Trophoblast cell (in vitro differentiated cells and primary cell): ENCODE data around the gene PPP1R27.

ENCODE experiments used
- DNase-seq, 2 donors: peaks; one replicate each; pipeline ENCODE4 v3.0.0-alpha.2; 2016
- H2AFZ ChIP-seq: 2 replicates; pipeline ENCODE4 v1.6.1; 2013; ENCODE audit warnings: low read length, moderate library complexity, mild to moderate bottlenecking; ENCODE audit not compliant: insufficient read depth, poor library complexity
- H2AK5ac ChIP-seq: 2 replicates; pipeline ENCODE4 v1.6.1; 2013; ENCODE audit warnings: mild to moderate bottlenecking, low read length
- H2BK120ac ChIP-seq: 2 replicates; pipeline ENCODE4 v1.6.1; 2013; ENCODE audit warnings: low read length, mild to moderate bottlenecking, moderate library complexity; ENCODE audit not compliant: insufficient read depth, poor library complexity
- H2BK12ac ChIP-seq: 2 replicates; pipeline ENCODE4 v1.6.1; 2013; ENCODE audit warnings: mild to moderate bottlenecking, low read length, moderate library complexity
- H2BK5ac ChIP-seq: 2 replicates; pipeline ENCODE4 v1.6.1; 2013; ENCODE audit warnings: low read length, low read depth, moderate library complexity, mild to moderate bottlenecking; ENCODE audit not compliant: poor library complexity
- H3K14ac ChIP-seq: 2 replicates; pipeline ENCODE4 v1.6.1; 2013; ENCODE audit warnings: mild to moderate bottlenecking, low read length
- H3K18ac ChIP-seq: 2 replicates; pipeline ENCODE4 v1.6.1; 2013; ENCODE audit warnings: mild to moderate bottlenecking, low read length
- H3K23ac ChIP-seq: 2 replicates; pipeline ENCODE4 v1.6.1; 2013; ENCODE audit warnings: low read length
- H3K27ac ChIP-seq: 2 replicates; pipeline ENCODE4 v1.5.1; 2013; ENCODE audit warnings: low read depth, mild to moderate bottlenecking, inconsistent platforms, low read length, moderate library complexity
- H3K27me3 ChIP-seq: 2 replicates; pipeline ENCODE4 v1.6.1; 2013; ENCODE audit warnings: inconsistent platforms, mild to moderate bottlenecking, low read length, moderate library complexity; ENCODE audit not compliant: insufficient read depth
- H3K36me3 ChIP-seq, 2 experiments: 1 replicate in 1 of 2; 2 replicates in 1 of 2; pipeline ENCODE4 v1.6.1; 2013; ENCODE audit warnings: low read length in 2 of 2, mild to moderate bottlenecking in 2 of 2, moderate library complexity in 1 of 2; ENCODE audit not compliant: insufficient read depth in 2 of 2, control insufficient read depth in 1 of 2
- H3K4ac ChIP-seq: 2 replicates; pipeline ENCODE4 v1.6.1; 2013; ENCODE audit warnings: low read depth, mild to moderate bottlenecking, low read length, moderate library complexity
- H3K4me1 ChIP-seq, 2 experiments: 1 replicate in 1 of 2; 2 replicates in 1 of 2; pipeline ENCODE4 v1.6.1; 2013; ENCODE audit warnings: low read length in 2 of 2, mild to moderate bottlenecking in 2 of 2, moderate library complexity in 1 of 2; ENCODE audit not compliant: insufficient read depth in 2 of 2, control insufficient read depth in 1 of 2
- H3K4me2 ChIP-seq: 2 replicates; pipeline ENCODE4 v1.6.1; 2013; ENCODE audit warnings: inconsistent platforms, mild to moderate bottlenecking, low read length, moderate library complexity
- H3K4me3 ChIP-seq: 2 replicates; pipeline ENCODE4 v1.5.1; 2013; ENCODE audit warnings: mild to moderate bottlenecking, low read depth, low read length, inconsistent platforms
- H3K79me1 ChIP-seq: one replicate; pipeline ENCODE4 v1.6.1; 2013; ENCODE audit warnings: low read length
- H3K79me2 ChIP-seq: 2 replicates; pipeline ENCODE4 v1.6.1; 2013; ENCODE audit warnings: low read length, mild to moderate bottlenecking; ENCODE audit not compliant: control insufficient read depth, insufficient read depth, poor library complexity
- H3K9ac ChIP-seq: 2 replicates; pipeline ENCODE4 v1.6.1; 2013; ENCODE audit warnings: mild to moderate bottlenecking, low read length
- H3K9me3 ChIP-seq: 2 replicates; pipeline ENCODE4 v1.6.1; 2013; ENCODE audit warnings: low read depth, mild to moderate bottlenecking, control low read depth, inconsistent platforms, low read length; ENCODE audit not compliant: insufficient read depth
- H4K12ac ChIP-seq: 2 replicates; pipeline ENCODE4 v1.6.1; 2013; ENCODE audit warnings: low read depth, mild to moderate bottlenecking, low read length, moderate library complexity
- H4K8ac ChIP-seq: 2 replicates; pipeline ENCODE4 v1.6.1; 2013; ENCODE audit warnings: low read depth, mild to moderate bottlenecking, low read length, moderate library complexity
- H4K91ac ChIP-seq: one replicate; pipeline ENCODE4 v1.6.1; 2013; ENCODE audit warnings: low read depth, mild to moderate bottlenecking, low read length, moderate library complexity
- WGBS: extraction: QIAGEN DNeasy Blood & Tissue Kit; methylation state at CpG from one replicate; pipeline ENCODE4 v1.1.7; 2013; ENCODE audit warnings: missing lambda C conversion rate; ENCODE audit not compliant: insufficient read length, insufficient coverage; ENCODE audit errors: extremely low coverage; 5-methylcytosine and 5-hydroxymethylcytosine counted together

Gene PPP1R27

DNA sequence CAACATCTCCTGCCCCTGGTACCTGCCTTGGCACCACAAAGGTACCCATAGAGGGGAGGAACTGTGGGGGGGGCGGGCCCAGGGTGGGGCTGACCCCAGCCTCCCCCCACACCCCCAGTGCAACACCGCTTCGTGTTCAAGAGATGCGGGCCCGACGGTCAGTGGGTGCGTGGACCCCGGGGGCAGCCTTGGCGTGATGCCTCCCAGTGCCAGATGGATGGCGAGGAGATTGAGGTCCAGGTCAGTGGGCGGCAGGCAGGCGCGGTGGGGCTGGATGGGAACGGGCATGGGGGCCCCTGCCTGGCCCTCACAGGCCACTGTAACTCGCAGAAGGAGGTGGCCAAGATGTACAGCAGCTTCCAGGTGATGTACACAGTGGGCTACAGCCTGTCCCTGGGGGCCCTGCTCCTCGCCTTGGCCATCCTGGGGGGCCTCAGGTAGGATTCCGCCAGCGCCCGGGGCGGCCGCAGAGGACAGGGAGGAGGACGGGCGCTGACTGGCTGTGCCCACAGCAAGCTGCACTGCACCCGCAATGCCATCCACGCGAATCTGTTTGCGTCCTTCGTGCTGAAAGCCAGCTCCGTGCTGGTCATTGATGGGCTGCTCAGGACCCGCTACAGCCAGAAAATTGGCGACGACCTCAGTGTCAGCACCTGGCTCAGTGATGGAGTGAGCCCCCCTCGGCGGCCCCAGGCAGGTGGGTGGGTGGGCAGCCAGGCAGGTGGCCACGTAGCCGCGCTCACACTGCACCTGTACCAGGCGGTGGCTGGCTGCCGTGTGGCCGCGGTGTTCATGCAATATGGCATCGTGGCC, 23.8 kb downstream of the PPP1R27 start:
- Histone ChIP-seq H3K18ac (no peak overlapping the region), H3K9ac (no peak overlapping the region), H3K14ac (no peak overlapping the region), H3K27me3 (peaks cover 11% of the 10 kb centered on the region), H2BK12ac (no peak overlapping the region), H3K4ac (no peak overlapping the region), H2AK5ac (no peak overlapping the region), H3K79me1 (no peaks in the 10 kb centered on the region), H4K12ac (no peak overlapping the region), H3K9me3 (peaks cover 19% of the 10 kb centered on the region), H2BK5ac (no peak overlapping the region), H3K27ac (no peak overlapping the region), H3K23ac (no peak overlapping the region), H4K8ac (no peak overlapping the region), H2AFZ (no peak overlapping the region), H3K4me2 (no peak overlapping the region), H3K36me3 (no peaks in the 10 kb centered on the region), H4K91ac (no peak overlapping the region), H3K4me3 (no peak overlapping the region), H3K79me2 (no peaks in the 10 kb centered on the region), H3K4me1 (no peaks in the 10 kb centered on the region), H2BK120ac (no peak overlapping the region)
- no peak for DNase-seq
- WGBS, result no CpG with 5 or more reads among the region's 42 CpGs

DNA sequence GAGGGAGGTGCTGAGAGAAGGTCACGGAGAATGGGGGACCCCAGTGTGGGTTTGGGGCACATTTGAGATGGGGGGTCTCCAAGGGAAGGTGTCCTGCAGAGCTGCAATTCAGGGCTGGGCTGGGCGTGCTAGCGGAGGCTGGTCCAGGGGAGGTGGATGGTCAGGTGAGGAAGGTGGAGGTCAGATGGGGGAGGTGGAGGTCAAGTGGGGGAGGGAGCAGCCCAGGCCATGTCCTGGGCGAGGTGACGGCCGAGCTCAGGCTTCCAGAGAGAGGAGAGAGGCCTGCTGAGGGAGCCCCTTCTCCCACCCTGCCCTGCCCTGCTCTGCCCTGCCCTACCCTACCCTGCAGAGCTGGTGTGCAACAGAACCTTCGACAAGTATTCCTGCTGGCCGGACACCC, 24.4 kb downstream of the PPP1R27 start:
- DNase-seq, result no peak
- H3K36me3 ChIP-seq, result no peaks in the 10 kb centered on the region
- H4K12ac ChIP-seq, result no peak overlapping the region
- H3K4ac ChIP-seq, result no peak overlapping the region
- no peak overlapping the region for H3K9ac ChIP-seq
- no peaks in the 10 kb centered on the region for H3K4me1 ChIP-seq
- H3K79me2 ChIP-seq, result no peaks in the 10 kb centered on the region
- H2BK5ac ChIP-seq, result no peak overlapping the region
- peaks cover 17% of the 10 kb centered on the region for H3K27me3 ChIP-seq
- no peaks in the 10 kb centered on the region for H3K79me1 ChIP-seq
- no peak overlapping the region for H3K4me3 ChIP-seq
- no peak overlapping the region for H2BK120ac ChIP-seq
- no peak overlapping the region for H3K18ac ChIP-seq
- peaks cover 19% of the 10 kb centered on the region for H3K9me3 ChIP-seq
- no peak overlapping the region for H3K23ac ChIP-seq
- H2AFZ ChIP-seq, result no peak overlapping the region
- no peak overlapping the region for H2AK5ac ChIP-seq
- H4K8ac ChIP-seq, result no peak overlapping the region
- no peak overlapping the region for H3K4me2 ChIP-seq
- no peak overlapping the region for H4K91ac ChIP-seq
- no CpG with 5 or more reads among the region's 8 CpGs for WGBS
- H3K27ac ChIP-seq, result no peak overlapping the region
- no peak overlapping the region for H3K14ac ChIP-seq
- no peak overlapping the region for H2BK12ac ChIP-seq

DNA sequence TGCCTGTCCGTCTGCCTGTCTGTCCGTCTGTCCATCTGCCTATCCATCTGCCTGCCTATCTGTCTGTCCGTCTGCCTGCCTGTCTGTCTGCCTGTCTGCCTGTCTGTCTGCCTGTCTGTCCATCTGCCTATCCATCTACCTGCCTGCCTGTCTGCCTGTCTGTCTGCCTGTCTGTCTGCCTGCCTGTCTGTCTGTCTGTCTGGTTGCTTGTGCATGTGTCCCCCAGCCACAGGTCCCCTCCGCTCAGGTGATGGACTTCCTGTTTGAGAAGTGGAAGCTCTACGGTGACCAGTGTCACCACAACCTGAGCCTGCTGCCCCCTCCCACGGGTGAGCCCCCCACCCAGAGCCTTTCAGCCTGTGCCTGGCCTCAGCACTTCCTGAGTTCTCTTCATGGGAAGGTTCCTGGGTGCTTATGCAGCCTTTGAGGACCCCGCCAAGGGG, 25.3 kb downstream of the PPP1R27 start:
- Histone ChIP-seq H3K9ac (no peak overlapping the region), H2BK12ac (no peak overlapping the region), H3K79me2 (no peaks in the 10 kb centered on the region), H2BK120ac (no peak overlapping the region), H3K79me1 (no peaks in the 10 kb centered on the region), H4K91ac (no peak overlapping the region), H2AFZ (no peak overlapping the region), H3K4ac (no peak overlapping the region), H3K18ac (no peak overlapping the region), H4K8ac (no peak overlapping the region), H3K23ac (no peak overlapping the region), H3K27me3 (peaks cover 24% of the 10 kb centered on the region), H3K27ac (no peak overlapping the region), H3K14ac (no peak overlapping the region), H2BK5ac (no peak overlapping the region), H4K12ac (no peak overlapping the region), H3K4me2 (no peak overlapping the region), H3K36me3 (no peaks in the 10 kb centered on the region), H2AK5ac (no peak overlapping the region), H3K4me3 (no peak overlapping the region), H3K4me1 (no peaks in the 10 kb centered on the region), H3K9me3 (peaks cover 21% of the 10 kb centered on the region)
- no CpG with 5 or more reads among the region's 7 CpGs for WGBS
- DNase-seq, result no peak

DNA sequence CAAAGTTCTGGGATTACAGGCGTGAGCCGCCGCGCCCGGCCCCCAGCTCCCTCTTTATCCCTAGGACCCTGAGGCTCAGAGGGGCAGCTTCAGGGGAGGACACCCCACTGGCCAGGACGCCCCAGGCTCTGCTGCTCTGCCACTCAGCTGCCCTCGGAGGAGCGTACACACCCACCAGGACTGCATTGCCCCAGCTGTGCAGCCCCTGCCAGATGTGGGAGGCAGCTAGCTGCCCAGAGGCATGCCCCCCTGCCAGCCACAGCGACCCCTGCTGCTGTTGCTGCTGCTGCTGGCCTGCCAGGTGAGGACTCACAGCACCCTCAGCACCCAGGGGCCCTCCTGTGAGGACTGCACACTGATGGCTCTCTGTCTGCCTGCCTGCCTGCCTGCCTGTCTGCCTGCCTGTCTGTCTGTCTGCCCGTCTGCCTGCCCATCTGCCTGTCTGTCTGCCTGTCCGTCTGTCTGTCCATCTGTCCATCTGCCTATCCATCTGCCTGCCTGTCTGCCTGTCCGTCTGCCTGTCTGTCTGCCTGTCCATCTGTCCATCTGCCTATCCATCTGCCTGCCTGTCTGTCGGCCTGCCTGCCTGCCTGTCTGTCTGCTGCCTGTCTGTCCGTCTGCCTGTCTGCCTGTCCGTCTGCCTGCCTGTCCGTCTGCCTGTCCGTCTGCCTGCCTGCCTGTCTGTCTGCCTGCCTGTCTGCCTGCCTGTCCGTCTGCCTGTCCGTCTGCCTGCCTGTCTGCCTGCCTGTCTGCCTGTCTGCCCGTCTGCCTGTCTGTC, 25.9 kb downstream of the PPP1R27 start:
- no peak for DNase-seq
- Histone ChIP-seq H2BK5ac (no peak overlapping the region), H3K79me2 (no peaks in the 10 kb centered on the region), H3K79me1 (no peaks in the 10 kb centered on the region), H2BK12ac (no peak overlapping the region), H4K12ac (no peak overlapping the region), H3K14ac (no peak overlapping the region), H3K27me3 (peaks cover 30% of the 10 kb centered on the region), H3K27ac (no peak overlapping the region), H3K18ac (no peak overlapping the region), H3K4me2 (no peak overlapping the region), H4K91ac (no peak overlapping the region), H3K23ac (no peak overlapping the region), H2AK5ac (no peak overlapping the region), H3K4me1 (no peaks in the 10 kb centered on the region), H3K36me3 (no peaks in the 10 kb centered on the region), H4K8ac (no peak overlapping the region), H3K4me3 (no peak overlapping the region), H3K9me3 (peaks cover 21% of the 10 kb centered on the region), H3K4ac (no peak overlapping the region), H3K9ac (no peak overlapping the region), H2BK120ac (no peak overlapping the region), H2AFZ (no peak overlapping the region)
- no CpG with 5 or more reads among the region's 20 CpGs for WGBS
